GM21825 (cell line): ENCODE data around the gene NLRP1.
"Not testable (repeated sequence)": the region's sequence is repeated elsewhere in the genome, so short reads cannot be mapped to it uniquely, and the experiment has no call there.

Source experiments
- ATAC-seq: cut with Tn5 transposase; IDR thresholded peaks from one replicate; pipeline ENCODE4 v1.9.1; 2021; ENCODE audit warnings: mild to moderate bottlenecking, moderate library complexity; ENCODE audit not compliant: unreplicated experiment

NLRP1 gene

GRCh38 chr17:5588584-5588983, 4.3 kb upstream of the NLRP1 start:
- no peak for ATAC-seq

- no peak for ATAC-seq
Observed at GRCh38 chr17:5587438-5588032, 3.2 kb upstream of the NLRP1 start.

DNA sequence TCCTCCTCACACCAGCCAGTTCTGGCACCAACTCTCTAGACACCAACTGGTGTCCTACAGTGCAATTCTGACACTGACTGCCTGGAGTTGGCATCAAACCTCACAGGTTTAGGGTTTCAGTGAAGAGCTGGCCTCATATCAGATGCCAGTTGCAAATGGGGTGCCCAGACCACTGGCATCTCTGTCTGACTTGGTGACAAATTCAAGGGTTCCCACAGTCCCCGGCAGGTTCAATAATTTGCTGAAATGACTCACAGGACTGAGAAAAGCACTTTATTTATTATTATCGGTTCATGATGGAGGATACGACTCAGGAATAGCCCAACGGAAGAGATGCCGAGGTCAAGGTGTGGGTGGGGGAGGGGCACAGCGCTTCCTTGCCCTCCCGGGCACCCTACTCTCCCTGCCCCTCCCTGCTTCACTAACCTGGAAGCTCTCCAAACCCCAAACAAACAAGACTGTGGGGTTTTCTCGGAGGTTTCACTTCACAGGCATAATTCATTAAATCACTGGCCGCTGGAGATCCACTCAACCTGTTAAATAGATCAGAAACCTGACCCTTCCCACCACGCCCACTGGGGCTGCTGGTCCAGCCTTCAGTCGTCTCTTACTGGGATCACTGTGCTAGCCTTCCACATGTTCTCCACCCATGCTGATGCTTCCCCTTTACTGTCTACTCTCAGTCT, 1.7 kb upstream of the NLRP1 start:
- ATAC-seq, result no peak

DNA sequence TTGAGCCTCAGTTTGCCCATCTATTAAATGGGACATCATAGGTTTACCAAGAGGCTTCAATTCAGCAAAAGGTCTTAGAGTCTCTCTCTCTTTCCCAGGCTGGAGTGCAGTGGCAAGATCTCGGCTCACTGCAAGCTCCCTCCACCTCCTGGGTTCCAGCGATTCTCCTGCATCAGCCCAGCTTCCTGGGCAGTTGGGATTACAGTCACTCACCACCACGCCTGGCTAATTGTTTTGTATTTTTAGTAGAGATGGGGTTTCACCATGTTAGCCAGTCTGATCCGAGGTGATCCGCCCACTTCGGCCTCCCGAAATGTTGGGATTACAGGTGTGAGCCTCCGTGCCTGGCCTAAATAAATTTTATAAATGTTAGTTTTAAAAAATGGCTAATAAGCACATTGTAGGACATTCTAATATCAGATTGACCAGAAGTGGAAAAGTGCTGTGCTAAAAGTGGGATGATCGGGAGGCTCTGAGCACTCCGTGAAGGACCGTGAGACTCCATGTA, 1.0 kb upstream of the NLRP1 start:
- no peak for ATAC-seq

- peak; percentile 12 for ATAC-seq
Observed at GRCh38 chr17:5583426-5584382, 605 bp downstream of the NLRP1 start.

DNA sequence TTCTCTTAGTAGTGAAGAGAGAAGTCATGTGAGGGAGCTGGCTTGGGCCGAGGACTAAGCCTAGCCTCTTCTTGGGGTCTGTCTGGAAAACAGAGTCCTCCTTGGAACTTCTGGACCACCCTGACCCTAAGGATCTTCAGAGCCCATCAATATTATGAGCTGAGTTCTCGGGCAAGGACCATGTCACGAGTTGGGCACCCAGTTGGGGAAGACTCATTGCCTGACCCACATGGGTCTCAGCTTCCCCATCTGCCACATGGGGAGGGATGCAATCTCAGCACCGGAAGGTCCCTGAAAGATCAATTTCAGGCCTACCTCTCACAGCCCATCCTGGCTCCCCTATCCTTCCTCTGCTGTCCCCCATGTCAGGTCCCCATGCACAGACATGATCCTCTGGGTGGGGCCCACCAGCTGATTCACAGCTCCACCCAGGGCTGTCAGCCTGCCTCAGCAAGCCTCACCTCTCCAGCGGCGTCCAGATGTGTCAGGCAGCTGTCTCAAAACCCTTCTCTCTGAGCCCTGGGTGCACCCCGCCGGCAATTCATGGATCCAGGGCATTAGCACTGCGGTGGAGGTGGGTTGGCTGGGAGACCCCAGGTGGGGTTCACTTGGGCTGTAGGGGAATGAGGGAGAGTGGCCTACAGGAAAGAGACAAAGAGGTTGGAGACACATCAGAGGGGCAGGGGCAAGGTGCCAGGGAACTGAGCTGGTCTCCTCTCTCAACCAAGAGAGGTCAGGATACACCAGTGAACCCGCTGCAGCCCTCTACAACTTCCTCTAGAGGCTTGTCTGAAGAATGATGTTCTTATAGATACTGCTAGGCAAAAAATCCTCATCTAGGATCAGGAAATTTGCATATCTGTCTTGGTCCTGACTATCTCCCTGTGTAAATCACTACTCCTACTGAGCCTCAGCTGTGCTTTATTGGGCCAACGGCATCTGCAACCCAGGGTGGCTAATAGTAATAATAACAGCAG, 1.8 kb downstream of the NLRP1 start:
- no peak for ATAC-seq

GRCh38 chr17:5581655-5582054, 2.7 kb downstream of the NLRP1 start:
- no peak for ATAC-seq

- ATAC-seq, result no peak
Observed at GRCh38 chr17:5580969-5581368, 3.3 kb downstream of the NLRP1 start.

DNA sequence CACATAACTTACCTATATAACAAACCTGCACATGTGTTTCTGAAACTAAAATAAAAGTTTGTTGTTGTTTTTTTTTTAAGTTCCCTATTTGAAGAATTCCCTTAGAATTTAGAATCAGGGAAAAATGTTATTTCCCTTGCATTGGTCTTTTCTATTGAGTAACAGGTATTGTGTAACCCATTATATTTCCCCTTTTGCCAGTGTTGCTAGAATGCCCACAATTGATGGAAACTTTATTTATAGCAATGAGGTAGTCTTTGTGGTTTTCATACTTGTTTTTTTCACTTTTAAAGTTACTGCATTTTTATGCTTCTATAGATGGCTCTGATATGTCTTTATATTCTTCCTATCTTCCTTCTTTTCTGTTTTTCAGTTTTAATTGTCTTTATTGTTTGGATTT, 3.9 kb downstream of the NLRP1 start:
- ATAC-seq, result no peak

- not testable (repeated sequence) for ATAC-seq
Observed at GRCh38 chr17:5578768-5579167, 5.5 kb downstream of the NLRP1 start.

- ATAC-seq, result not testable (repeated sequence)
Observed at GRCh38 chr17:5573017-5573416, 11.3 kb downstream of the NLRP1 start.

- no peak for ATAC-seq
Observed at GRCh38 chr17:5571281-5571680, 13.0 kb downstream of the NLRP1 start.

DNA sequence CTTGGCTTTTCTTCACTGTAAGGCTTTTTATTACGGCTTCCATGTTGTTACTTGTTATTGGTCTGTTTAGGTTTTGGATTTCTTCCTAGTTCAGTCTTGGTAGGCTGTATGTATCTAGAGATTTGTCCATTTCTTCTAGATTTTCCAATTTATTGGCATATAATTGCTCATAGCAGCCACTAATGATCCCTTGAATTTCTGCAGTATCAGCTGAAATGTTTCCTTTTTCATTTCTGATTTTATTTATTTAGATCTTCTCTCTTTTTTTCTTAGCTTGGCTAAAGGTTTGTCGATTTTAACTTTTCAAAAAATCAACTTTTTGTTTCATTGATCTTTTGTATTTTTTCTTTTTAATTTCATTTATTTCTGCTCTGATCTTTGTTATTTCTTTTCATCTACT, 18.5 kb downstream of the NLRP1 start:
- ATAC-seq, result no peak

DNA sequence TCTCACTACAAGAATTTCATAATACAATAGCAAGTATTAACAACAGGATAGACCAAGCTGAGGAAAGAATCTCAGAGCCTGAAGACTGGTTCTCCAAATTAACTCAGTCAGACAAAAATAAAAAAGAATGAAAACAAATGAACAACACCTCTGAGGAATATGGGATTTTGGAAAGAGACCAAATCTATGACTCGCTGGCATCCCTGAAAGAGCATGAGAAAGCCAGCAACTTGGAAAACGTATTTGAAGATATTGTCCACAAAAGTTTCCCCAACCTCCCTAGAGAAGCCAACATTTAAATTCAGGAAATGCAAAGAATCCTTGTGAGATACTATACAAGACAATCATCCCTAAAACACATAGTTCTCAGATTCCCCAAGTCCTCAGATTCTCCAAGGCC, 20.9 kb downstream of the NLRP1 start:
- ATAC-seq, result no peak

DNA sequence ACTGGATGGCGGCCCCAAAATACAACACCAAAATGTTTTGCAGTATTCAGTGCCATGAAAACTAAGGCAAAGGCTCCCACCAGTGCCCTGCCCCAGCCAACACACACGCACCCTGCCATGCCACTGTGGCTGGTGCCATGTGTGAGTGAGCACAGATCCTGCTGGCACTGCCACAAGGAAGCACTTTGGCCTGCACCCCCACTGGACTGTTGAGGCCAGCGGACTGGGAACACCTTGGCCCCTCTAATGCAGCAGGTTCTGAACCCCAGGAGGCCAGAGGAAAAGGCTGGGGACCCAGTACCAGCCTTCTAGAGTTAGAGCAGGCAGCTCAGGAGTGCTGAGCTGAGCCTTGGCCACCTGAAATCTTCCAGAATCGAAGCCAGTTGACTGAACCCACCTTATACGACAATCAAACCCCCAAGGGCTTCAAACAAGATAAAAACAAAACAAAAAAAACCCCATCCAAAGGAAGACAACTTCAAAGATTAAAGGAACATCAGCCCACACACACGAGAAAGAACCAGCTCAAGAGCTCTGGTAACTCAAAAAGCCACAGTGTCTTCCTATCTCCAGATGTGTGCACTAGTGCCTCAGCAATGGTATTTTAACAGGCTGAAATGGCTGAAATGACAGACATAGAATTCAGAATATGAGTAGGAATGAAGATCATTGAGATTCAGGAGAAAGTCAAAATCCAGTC, 21.5 kb downstream of the NLRP1 start:
- ATAC-seq, result no peak

GRCh38 chr17:5561736-5562571, 22.4 kb downstream of the NLRP1 start:
- ATAC-seq, result no peak

DNA sequence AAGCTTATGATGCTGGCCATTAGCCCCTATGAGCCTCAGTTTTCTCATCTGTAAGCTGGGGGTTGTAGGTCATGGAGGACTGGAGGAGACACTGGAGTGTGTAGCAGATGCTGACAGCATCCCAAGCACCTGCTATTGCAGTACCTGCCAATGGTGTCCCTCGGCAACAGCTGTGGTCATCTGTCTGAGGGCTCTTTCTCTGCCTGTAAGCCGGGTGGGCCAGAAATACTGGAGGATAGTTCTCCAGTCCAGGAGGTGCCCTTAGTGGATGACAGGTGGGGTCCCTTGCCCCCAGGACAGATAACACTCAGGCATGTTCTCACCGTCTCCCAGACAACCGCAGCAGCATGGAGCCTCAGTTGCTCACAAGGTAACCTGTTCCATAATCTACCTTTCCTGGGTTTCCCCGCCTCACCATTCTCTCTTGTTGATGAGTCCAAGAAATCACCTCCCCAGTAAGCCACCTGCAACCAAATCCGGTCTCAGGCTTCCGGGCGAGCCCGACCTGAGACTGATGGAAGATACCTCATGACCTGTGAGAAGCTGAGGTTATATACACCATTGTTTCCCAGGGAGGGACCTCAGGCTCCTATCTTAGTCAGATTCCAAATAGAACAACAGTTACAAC, 23.8 kb downstream of the NLRP1 start:
- ATAC-seq, result no peak
